ENCODE measurements around the gene FGFR3.
"Not testable (repeated sequence)": the region's sequence is repeated elsewhere in the genome, so short reads cannot be mapped to it uniquely, and the experiment has no call there.

Gene FGFR3

DNA sequence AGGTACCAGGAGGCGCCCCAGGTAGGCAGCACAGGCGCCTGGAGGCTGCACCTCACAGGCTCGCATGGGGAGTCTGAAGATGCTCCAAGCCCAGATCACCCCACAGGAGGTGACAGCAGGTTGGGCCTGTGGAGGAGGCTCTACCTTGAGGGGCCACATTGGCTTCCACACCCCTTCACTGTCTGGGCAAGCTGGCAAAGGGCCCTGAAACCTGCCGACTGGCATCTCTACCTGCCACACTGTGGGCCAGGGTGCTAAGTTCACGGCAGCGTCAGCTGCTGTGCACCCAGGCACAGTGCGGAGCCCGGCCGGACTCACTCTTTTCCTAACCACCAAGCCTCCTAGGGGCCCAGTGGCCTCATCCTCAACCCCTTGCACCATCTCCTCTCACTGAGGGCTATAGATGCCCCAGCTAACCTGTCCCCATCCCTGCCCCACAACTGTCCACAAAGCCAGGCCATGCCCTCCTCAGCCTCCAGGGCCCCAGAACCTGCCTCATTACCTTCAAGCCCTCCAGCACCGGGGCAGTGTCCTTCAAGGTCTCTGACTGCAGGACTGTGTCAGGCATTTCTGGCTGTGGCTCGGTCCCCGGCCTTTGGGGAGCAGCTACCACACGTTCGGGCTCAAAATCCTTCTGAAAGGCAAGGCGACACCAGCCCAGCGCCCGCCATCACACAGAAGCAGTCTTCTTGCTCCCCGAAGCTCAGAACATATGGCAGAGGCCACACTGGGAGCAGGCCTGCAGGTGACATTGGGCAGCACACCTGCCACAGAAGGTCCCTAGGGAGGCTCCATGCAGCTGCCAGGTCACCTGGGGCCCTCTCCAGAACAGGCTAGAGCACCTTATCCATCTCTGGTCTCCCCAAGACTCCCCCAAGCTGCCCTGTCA, 28.8 kb downstream of the FGFR3 start:
- DNase-seq: no peak

DNA sequence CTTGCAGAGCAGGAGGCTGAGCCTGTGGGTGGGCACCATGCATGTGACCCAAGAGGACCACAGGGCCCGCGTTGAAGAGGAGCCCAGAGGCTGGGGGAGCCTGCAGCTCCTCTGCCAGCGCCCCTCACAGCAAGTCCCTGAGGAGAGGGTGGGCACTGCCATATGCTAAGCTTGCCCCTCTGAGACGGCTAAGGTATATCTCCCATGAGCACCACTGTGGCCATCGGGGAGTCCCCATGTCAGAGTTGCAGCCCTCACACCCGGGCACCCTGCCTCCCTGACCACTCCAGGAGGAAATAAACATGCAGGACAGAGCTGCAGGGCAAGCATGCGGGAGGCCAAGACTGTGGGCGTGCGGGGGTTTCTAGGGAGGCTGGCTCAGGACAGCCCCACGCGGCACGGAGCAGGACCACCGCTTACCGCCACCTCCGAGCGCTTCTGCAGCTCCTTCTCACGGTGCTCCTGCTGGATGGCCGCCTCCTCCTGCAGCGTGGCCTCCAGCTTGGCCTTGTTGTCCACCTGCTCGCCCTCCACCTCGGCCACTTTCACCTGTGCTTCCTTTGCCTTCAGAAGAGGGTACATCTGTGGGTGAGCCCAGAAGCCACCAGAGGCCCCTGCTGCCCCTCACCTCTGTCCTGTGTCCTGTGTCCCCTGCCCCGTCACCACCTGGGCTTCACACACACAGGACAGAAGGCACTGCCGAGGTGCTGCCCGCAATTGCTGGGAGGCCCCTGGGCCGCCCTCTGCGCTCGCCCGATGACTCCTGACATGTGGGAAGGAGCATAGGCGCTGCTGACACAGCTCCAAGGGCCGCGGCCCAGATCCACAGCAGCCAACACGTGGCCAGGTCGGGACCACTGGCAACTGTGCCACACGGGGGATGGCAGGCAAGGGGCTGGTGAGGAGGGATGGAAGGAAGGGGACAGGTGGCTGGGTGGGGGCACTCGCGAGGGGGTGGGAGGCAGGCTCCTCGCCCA, 29.8 kb downstream of the FGFR3 start:
- no peak for DNase-seq

DNA sequence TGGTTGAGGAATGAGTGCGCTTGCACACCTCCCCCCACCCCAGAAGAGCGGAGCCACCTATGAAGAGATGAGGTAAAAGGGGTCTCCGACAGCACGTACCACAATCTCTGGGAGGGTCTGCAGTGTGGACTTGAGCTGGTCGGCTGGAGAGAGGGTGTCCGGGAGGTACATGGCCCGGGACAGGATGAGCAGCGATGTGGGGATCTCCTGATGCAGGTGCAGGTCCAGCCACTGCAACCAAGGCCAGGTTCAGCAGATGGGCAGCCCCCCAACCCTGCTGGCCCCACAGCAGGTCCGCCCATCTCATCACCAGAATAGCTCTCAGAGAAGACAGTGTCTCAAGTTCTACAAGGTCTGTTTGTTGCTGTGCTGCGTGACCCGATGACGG, 30.4 kb downstream of the FGFR3 start:
- DNase-seq: no peak

DNA sequence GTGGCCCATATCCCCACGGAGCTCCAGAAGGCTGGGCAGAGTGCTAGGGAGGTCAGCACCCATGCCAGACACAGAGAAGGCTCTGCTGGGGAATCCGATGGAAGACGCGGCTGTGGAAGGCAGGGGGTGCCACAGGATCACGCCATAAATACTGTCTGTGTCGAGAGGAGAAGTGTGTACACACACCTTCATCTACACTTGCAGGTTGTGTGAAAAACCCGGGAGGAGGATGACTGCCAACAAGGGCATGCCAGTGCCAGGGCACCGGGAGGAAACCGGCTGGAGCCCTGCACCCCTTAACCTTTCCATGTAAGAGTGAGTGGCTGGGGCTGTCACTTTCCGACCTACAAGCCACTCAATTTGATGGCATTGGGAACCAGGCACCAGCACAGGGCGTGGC, 31.7 kb downstream of the FGFR3 start:
- DNase-seq: no peak

DNA sequence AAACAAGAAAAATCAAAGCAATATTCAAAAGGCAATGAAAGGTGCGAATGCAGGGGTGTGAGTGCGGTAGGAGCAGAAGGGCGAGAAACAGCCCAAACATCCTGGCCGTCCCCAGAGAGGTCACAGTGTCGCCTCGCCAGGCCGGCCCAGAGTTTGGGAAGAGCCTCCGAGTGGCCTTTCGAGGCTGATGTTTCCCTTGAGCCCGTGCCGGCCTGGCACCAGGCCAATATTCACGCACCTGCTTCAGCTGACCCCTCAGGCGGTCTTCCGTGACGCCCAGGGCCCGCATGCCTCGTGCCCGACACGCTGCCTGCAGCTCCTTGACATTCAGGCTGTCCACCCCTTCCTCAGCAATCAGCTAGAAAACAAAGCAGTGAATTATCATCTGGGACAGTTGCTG, 32.2 kb downstream of the FGFR3 start:
- no peak for DNase-seq

DNA sequence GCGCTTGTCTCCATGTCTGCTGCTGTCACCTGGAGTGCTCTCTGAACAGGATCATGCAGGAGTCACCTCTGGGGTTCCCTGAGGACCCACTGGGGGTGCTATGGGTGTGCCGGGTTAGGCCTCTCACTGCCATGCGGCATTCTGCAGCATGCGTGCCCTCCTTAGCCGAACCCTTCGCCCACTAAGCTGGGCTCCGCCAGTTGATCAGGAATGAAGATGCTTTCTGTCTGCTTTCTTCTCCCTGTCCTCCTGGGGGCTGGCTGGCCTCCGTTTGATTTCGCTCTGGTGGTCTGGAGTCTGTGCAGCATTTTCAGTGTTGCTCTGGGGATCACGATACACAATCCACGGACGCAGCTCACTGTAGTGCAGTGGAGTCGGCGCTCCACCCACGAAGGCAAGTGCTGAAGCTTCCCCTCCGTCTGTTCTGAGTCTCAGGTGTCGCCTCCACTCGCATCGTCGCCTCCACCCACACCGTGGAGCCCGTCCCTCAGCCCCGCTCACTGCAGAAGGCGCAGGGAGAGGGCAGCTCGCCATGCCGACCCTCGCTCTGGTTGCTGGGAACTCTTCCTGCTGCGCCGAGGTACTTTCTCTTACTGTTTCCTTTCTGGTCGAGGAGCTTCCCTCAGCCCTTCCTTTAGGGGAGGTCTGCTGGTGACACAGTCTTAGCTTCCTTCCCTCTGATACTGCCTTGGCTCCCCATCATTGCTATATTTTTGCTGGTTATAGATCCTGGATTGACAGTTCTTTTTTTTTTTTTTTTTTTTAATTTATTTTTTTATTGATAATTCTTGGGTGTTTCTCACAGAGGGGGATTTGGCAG, 33.6 kb downstream of the FGFR3 start:
- no peak for DNase-seq

DNA sequence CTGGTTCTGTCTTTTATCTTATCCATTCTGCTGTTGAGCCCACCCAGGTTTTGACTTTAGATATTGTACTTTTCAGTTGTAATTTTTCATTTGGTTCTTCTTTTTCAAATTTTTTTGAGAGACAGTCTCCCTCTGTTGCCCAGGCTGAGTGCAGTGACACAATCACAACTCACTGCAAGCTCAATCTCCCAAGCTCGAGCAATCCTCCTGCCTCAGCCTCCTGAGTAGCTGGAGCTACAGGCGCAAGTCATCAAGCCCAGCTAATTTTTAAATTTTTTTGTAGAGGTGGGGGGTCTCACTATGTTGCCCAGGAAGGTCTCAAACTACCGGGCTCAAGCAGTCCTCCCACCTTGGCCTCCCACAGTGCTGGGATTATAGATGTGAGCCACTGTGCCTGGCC, 37.1 kb downstream of the FGFR3 start:
- no peak for DNase-seq

DNA sequence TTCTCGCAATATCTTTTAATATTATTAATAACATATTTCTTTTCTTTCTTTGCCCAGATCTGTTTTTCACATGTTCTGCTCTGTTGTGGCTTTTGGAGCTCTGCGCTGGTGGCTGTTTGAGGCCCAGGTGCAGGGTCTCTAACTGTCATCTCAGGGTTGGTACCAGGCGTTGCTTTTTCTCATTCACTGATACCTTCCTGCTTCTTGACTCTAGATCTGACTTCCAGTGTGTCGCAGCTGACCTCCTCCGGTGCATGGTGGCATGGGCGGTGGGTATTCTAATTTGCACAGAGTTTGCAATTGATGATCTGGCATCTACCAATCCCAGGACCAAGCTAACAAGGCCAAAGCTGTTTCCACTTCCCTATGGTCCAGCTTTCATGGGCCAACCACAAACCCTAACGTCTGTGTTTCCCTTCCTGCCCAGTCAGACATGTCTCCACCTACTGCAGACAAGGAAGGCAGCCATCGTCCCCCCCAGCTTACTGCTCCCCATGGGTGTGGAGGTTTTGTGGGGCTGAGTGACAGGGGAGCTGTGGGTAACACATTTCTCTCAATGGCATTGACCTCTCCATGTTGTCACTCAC, 37.6 kb downstream of the FGFR3 start:
- no peak for DNase-seq

DNA sequence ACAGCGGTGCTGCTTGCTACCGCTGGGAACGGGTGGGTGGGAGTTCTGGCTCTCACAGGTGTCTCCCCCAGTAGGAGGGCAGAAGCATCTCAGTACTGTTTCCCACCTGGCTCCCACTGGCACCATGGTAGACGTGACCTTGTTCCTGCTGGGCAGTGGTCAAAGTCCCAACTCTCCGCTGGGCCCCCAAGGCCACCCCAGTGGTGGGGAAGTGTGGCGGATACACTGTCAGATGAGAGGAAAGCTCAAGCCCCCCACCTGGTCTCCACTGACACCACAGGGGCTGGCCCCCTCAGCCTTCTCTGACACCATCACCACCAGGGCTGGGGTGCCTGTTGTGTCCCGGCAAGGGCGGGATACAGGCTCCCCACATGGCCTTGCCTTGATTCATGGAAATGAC, 38.2 kb downstream of the FGFR3 start:
- no peak for DNase-seq

DNA sequence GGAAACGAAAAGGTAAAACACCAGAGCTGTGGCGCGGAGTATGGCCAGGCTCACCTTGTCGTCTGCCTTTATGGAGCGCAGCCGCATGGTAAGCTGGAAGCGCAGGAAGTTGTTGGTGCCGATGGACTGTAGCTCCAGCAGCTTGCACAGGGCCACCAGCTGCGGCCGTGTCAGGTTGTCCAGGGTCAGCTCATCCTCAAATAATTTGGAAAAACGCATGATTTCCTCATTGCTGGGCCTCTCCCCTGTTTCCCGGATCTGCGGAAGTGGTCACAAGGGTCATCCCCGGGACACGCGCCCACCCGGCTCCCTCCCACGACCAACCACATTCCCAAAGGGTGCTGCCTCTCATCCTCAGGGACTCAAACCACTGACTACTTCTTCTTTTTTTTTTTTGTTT, 39.6 kb downstream of the FGFR3 start:
- DNase-seq: no peak

DNA sequence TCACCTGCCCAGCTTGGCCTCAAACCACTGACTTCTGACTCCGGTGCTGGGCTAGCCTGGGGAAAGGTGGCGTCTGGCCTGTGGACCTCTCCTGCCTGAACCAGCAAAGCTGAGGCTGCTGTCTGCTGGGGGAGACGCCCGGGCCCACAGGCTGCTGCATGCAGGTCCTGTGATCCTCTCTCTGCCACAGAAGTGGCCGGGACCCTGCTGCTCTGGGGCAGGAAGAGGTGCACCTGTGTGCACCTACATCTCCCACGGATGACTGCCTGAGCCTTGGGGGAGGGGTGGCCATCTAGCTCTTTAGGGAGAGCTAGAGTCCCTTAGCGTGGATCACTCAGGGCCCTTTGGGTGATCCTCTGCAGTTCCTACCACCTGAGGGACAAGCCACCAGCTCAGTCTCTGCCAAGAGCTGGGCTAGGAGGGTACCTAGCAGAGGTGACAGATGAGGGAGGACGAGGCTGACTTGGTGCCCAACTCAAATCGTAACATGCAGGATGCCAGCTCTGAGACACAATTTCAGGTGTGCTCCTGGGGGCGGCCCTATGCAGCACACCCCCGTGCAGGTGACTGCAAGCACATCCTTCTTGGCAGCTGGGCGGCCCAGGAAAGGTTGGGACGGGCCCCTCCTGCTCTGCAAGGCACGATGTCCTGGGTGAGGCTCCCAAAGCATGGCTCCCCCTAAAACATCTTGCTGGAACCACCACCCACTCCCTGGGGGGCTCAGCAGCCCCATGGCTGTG, 40.4 kb downstream of the FGFR3 start:
- DNase-seq: no peak

DNA sequence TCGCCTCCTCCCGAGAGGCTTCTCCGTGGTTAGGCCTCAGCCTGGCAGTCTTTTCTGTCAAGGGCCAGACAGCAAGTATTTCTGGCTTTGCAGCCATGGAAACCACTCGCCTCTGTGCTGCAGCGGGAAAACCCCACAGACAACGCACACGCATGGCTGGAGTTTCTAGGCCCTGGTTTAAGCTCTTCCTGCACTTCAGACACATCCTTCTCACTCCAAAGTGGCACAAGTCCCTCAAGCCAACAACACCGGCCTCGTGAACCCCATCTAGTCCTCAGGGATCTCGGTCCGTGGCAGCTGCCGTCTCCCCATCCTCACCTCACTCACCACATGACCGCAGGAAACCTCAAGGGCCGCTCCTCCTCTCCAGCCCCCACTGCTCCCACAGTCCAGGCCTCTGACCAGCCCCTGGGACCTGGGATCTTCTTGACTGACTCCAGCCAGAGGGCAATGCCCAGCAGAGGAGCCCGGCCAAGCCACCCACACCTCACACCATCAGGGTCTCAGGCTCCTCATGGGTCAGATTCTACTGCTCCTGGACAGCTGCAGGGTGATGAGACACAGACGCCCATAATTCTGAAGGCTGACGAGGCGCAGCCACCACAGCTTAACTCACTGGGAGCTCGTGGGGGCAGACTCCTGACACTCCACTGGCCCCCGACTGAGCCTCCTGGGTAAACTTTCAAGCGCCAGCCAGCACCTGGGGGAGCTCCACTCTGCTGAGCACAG, 41.1 kb downstream of the FGFR3 start:
- no peak for DNase-seq

DNA sequence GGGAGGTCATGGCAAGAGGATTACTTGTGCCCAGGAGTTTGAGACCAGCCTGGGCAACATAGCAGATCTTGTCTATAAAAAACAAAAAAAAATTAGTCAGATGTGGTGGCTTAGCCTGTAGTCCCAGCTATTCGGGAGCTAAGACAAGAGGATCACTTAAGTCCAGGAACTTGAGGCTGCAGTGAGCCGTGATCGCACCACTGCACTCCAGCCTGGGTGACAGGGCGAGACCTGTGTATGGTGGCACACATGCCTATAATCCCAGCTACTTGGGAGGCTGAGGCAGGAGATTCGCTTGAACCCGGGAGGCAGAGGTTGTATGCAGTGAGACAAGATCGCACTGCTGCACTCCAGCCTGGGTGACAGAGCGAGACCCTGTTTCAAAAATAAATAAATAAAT, 42.7 kb downstream of the FGFR3 start:
- DNase-seq: not testable (repeated sequence)

DNA sequence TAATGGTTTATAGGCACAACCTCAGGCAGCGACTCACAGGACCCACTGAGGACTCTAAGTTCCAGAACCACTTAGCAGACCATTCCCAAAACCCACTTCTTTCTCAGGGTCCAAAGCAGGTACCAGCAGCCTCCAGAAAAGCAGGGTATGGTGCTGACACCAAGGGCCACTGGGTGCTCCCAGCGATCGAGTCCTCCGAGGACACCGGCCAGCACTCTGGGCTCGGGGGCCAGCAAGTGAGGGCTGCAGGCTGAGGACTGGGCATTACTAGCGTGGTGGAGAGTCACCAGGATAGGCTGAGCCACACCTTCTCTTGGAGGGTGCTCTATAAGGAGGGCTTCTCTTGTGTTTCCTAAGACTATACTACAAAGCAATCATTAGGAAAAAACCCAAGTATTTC, 43.6 kb downstream of the FGFR3 start:
- DNase-seq: no peak

DNA sequence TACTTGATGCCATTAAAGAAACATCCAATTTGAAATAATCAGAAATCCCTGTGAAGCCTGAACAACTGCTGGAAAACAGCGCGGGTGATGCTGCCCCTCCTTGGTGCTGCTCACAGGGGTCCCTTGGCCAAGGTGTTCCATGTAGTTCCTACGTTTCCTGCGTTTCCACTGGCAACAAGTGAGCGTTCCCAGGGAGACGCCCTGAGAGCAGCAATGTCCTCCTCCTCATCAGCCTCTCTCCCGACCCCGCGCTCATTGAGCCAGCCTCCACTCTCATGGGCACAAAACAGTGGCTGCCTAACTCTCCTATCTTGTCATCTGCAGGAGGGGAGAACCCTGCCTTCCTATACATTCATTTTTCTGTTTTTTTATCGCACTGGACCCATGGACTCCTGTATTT, 44.0 kb downstream of the FGFR3 start:
- no peak for DNase-seq

DNA sequence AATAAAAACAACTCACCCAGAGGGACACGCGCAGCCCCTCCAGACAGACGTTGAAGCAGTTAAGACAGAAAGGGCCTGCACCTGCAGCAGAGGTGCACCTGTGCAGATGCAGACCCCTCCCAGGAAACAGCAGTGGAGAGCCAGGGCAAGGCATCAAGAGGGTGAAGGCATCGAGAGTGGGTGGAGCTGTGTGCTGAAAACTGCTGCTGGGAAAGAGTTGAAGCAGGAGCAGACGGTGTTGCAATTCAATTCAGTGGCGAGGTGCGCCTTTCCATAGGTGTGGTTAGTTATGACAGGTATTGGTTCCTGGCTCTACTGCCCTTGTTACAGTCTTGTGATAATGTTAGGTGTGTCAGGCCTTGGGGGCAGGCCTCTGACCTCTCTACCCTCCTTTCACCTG, 46.2 kb downstream of the FGFR3 start:
- DNase-seq: no peak

DNA sequence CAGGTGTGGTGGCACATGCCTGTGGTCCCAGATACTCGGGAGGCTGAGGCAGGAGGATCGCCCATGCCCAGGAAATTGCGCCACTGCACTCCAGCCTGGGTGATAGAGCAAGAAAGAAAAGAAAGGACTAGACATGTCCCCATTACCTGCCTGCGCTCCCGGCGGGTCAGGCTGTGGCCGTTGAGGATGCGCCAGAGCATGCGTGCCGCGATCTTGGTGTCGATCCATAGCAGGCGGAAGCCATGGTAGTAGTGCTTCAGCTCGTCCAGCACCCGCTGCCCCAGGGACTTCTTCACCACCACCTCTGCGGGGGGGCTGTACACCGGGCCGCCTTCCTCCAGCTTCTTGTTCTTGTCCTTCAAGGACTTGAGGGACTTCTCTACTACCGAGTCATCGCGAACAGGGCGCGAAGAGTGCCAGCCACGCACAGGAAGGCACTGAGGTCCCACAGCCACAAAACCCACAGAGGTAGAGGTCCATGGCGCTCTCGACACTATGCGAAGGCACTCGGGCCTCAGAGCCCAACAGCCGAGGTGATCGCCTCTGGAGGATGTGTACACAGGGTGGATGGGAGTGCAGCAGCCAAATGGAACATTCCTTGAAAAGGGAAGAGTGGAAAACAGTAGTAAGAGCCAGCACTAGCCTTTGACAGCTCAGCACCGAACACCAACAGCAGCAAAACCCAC, 48.3 kb downstream of the FGFR3 start:
- DNase-seq: no peak

DNA sequence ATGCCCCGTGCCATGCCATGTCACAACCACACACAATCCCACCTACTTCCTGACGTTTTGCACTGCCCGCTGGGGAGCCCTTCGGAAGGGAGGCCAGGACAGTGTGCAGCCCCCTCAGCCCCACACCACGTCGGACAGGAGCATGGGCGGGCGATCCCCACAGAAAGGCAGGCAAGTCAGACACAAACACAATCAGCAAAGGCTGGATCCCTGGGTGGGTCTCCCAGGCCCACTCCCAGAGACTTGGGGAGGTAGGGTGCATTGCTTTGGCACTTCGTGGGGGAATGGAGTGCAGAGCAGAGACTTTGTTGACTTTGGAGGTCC, 48.8 kb downstream of the FGFR3 start:
- DNase-seq: no peak

DNA sequence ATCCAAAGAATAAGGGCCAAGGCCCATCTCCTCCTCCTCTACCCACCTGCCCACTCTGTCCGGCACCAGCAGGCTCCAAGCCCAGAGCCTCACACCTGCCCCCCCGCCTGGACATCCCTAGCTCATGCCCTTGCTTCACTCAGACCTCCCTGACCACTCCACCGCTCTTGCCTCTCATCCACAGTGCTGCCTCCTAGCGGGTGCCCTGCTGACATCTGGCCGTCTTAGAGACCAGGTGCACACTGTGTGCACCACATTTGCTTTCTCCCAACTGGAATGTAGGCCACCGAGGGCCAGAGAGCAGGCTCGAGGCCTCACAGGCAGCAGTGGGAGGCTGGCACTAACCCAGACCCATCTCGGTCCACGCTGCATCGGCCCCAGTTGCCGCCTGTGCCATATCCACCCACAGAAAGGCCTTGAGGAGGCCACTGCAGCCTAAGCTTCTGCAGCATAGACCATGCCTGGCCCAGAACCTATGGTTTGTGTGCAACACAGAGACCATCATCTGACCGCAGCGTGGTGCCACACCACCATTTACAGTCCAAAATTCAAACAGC, 49.3 kb downstream of the FGFR3 start:
- no peak for DNase-seq

DNA sequence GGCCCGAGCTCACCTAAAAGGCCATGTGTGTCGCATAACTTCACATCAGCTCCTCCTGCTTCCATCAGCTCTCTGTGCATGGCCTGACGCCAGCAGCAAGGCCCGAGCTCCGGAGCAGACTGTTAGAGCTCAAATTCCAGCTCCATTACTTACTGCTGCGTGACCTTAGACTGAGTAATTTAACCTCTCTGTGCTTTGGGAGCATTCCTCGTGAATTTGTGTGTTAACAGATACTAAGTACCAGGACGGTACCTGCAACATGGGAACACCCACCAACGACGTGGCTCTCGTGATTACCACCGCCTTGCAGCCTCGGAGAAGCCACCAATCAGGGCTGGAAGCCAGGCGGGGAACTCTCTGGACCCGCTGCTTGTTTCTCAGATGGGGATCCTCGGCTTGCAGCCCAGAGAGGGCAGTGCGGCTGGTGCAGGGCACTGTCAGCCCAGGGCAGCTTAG, 49.9 kb downstream of the FGFR3 start:
- DNase-seq: no peak
